ENCODE measurements around the gene CLIC1. TPM values are rescaled to one million over a fixed set of nuclear protein-coding genes. Genes with fewer than 3 reads are reported as not detected.

Gene CLIC1
- total RNA-seq, 1 donor from 2014 or later: 281 TPM

- intact Hi-C loops (cut with DNase I): no loop called here
Observed at GRCh38 chr6:31700740-31701401, 35.5 kb downstream of the CLIC1 start.

DNA sequence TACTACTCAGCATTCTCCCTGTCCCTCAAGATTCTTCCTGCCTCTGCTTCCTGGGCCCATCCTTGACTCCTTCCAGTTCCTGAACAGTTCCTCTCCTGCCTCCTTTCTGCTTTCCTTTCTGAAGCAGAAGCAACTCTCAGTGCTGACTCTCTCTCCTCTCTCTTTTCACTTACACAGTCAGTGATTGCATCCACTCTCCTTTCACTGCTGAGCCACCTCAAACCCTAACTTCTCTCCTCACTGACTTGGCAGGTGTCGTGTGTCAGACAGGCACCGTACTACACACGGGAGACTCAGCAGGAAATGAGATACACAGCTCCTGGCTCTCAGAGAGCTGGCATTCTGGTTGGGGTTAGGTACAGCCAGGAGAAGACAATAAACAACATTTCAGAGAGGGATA, 38.8 kb downstream of the CLIC1 start:
- peaks cover 44 to 63% of the 10 kb centered on the region in 2 donors for H3K36me3 ChIP-seq
- no peak for DNase-seq (ENCODE audit: low spot score in 2 of 2)
- H3K27ac ChIP-seq: no peak overlapping the region
- TF ChIP-seq, protein P1, sequence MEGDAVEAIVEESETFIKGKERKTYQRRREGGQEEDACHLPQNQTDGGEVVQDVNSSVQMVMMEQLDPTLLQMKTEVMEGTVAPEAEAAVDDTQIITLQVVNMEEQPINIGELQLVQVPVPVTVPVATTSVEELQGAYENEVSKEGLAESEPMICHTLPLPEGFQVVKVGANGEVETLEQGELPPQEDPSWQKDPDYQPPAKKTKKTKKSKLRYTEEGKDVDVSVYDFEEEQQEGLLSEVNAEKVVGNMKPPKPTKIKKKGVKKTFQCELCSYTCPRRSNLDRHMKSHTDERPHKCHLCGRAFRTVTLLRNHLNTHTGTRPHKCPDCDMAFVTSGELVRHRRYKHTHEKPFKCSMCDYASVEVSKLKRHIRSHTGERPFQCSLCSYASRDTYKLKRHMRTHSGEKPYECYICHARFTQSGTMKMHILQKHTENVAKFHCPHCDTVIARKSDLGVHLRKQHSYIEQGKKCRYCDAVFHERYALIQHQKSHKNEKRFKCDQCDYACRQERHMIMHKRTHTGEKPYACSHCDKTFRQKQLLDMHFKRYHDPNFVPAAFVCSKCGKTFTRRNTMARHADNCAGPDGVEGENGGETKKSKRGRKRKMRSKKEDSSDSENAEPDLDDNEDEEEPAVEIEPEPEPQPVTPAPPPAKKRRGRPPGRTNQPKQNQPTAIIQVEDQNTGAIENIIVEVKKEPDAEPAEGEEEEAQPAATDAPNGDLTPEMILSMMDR (IDR thresholded peaks at IDR 0.05): no peak
- intact Hi-C loops (cut with DNase I): no loop called here
- no peaks in the 10 kb centered on the region for H3K9me3 ChIP-seq
- no peaks in the 10 kb centered on the region for H3K27me3 ChIP-seq
- H3K4me3 ChIP-seq: no peak overlapping the region
- peaks cover 13 to 14% of the 10 kb centered on the region in 2 donors for H3K4me1 ChIP-seq

More at GRCh38 chr6:31700740-31701401, 35.5 kb downstream of the CLIC1 start:
- no peaks in the 10 kb centered on the region for H3K27me3 ChIP-seq
- no peak for DNase-seq (ENCODE audit: low spot score in 2 of 2)
- no peak overlapping the region for H3K27ac ChIP-seq
- TF ChIP-seq, protein P1 (IDR thresholded peaks at IDR 0.05): no peak
- peaks cover 13 to 21% of the 10 kb centered on the region in 2 donors for H3K4me1 ChIP-seq
- H3K9me3 ChIP-seq: no peaks in the 10 kb centered on the region
- no peak overlapping the region for H3K4me3 ChIP-seq
- peaks cover 25 to 32% of the 10 kb centered on the region in 2 donors for H3K36me3 ChIP-seq

DNA sequence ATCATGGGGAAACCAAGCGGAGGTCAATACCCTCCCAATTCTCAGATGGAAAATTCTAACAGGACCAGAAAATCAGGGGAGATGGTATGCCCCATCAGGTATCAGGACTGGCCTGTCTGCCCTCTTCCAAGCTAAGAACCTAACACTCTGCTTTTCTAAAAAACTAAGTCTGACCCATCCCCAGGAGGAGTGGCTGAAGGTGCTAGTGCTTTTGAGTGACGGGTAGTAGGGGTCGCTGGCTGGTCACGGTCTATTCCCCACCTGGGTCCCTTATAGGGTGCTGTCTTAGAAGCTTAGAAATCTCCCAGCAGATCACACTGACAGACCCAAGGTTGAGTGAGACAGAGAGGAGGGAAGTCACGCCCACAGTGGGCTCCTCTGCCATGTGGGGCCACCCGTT, 42.8 kb downstream of the CLIC1 start:
- intact Hi-C loops (cut with DNase I): no loop called here

DNA sequence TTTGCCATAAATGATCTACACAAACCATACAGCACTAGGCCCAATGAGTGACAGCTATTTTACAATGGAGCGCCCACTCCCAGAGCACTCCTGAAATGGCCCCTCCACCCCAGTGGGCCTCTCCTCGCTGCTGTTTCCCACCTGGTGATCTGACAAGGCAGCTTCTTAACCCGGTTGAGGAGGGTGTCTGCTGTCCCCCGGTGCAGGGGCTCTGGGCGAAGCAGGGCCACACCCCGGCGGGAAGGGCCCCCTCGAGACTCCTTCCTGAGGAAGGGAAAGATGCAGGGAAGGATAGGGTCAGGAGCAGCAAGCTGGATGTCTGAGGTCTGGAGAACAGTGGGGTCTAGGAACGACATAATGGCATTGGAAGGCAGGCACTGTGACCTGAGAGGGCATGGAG, 43.4 kb downstream of the CLIC1 start:
- intact Hi-C loops (cut with DNase I): no loop called here

More for the DNA sequence above, 42.8 kb downstream of the CLIC1 start:
- Histone ChIP-seq H3K4me1 (no peaks in the 10 kb centered on the region), H3K27me3 (no peaks in the 10 kb centered on the region), H3K27ac (no peak overlapping the region), H3K36me3 (peaks cover 71 to 84% of the 10 kb centered on the region in 2 donors), H3K4me3 (no peak overlapping the region), H3K9me3 (no peaks in the 10 kb centered on the region)
- TF ChIP-seq, protein P1 (IDR thresholded peaks at IDR 0.05): no peak
- no peak for DNase-seq (ENCODE audit: low spot score in 2 of 2)

GRCh38 chr6:31692353-31692752, 44.0 kb downstream of the CLIC1 start:
- Histone ChIP-seq H3K36me3 (peaks cover 82 to 94% of the 10 kb centered on the region in 2 donors), H3K4me1 (no peaks in the 10 kb centered on the region), H3K4me3 (no peak overlapping the region), H3K27ac (no peak overlapping the region), H3K27me3 (no peaks in the 10 kb centered on the region), H3K9me3 (no peaks in the 10 kb centered on the region)
- intact Hi-C loops (cut with DNase I): no loop called here
- DNase-seq (ENCODE audit: low spot score in 2 of 2): no peak
- TF ChIP-seq, protein P1 (IDR thresholded peaks at IDR 0.05): no peak

More for the DNA sequence above, 43.4 kb downstream of the CLIC1 start:
- TF ChIP-seq, protein P1 (IDR thresholded peaks at IDR 0.05): no peak
- H3K4me3 ChIP-seq: no peak overlapping the region
- no peaks in the 10 kb centered on the region for H3K4me1 ChIP-seq
- H3K9me3 ChIP-seq: no peaks in the 10 kb centered on the region
- no peaks in the 10 kb centered on the region for H3K27me3 ChIP-seq
- DNase-seq (ENCODE audit: low spot score in 2 of 2): no peak
- H3K36me3 ChIP-seq: peaks cover 77 to 88% of the 10 kb centered on the region in 2 donors
- H3K27ac ChIP-seq: no peak overlapping the region

All from ascending aorta (tissue), 2 donors.